ENCODE data around the gene BFSP1.

The BFSP1 gene

DNA sequence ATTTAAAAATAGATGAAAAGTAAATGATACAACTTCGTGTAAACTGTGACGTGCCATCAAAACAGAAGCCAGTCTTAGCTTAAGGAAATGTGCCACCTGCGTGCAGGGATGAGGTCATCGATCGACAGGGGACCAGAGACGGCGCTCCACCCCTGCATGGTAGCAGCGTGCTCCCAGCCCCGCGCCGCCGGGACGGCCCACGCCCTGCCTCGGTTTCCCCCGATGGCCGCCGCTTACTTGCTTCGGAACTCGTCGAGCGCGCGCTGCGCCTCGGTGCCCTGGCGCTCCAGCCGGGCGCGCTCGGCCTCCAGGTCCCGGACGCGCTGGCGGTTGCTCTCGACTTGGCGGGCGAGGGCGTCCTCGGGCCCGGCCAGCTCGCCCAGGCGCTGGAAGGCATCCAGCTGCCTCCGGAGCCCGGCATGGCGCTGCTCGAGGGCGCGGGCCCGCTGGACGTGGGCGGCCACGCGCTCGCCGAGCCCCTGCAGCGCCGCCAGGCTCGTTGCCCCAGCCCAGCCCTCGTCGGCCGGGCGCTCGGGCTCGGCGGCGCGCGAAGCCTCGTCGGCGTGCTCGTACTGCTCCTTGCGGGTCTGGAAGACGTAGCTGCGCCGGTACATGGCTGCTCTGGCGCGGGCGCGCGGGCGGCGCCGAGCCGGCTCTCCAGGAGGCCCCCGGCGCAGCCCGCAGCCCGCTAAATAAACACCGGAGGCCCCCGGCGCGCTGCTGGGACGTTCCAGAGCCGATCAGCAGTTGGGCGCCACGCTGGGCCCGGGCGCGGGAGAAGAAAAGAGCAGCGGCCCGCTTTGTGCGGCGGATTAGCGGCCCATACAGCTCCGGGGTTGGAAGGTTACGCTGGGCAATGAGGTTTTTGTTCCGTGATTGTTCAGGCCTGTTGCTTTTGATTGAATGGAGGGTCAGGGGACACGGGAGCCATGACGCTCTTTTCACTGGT is at the start of gene BFSP1:
TSS of gene BFSP1 (minus strand) at position 664 of the 949 bp plus-strand sequence. CDS start at position 614, 50 bp downstream.
- DNase-seq (ENCODE audit: low read depth), result peak; percentile 61

DNA sequence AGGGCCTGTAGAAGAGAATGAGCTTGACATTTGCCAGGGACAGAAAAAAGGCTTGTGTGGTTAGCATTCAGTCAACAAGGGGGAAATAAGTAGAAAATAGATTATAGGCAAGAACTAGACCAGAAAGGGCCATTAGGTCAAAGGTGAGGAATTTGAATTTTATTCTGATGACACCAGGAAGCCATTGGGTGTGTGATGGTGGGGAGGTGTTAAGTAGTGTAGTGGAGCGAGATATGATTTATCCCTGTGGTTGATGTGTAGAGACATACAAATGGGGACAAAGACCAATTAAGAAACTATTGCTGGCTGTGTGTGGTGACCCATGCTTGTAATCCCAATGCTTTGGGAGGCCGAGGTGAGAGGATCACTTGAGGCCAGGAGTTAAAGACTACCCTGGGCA is 49.7 kb upstream of the BFSP1 start:
- no peak for DNase-seq (ENCODE audit: low read depth)

DNA sequence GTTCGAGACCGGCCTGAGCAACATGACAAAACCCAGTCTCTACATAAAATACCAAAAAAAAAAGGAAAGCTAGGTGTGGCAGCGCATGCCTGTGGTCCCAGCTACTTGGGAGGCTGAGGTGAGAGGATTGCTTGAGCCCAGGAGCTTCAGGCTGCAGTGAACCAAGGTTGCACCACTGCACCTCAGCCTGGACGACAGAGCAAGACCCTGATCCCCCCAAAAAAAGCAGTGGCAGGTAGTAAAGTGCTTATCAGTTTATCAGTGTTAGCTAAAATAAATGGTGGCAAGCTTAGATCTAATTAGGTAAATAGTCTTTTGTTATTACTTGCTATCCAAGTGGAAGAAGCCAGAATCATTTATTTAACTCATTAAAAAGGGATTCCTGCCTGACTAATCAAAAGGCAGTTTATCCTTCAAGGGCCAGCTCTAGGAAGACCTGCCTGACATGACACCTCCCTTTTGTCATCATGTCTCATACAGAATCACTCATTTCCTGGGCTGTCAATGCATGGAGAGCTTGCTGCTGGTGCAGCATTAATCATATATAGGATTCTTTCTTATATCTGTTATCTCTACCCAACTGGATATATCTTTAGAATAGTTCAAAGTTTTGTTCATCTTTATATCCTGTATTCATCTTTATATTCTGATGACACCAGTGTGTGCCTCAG is 48.3 kb upstream of the BFSP1 start:
- DNase-seq (ENCODE audit: low read depth), result no peak

DNA sequence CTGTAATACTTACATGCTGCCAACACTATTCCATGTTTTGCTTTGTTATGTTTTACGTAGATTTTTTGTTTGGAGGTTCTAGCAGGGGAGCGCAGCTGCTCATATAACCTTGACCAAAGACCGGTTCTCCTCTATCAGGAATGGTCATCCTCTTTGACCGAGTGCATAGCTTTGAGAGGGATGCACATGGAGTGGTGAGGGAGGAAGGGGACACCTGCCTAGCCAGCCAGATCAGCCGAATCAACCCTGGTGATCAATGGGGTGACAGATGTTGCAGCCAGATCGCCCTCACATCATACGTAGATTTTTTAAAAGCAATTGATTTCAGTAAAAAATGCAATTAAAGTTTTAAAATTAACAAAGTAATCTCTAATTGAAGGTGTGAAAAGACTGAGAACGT is 45.0 kb upstream of the BFSP1 start:
- no peak for DNase-seq (ENCODE audit: low read depth)

DNA sequence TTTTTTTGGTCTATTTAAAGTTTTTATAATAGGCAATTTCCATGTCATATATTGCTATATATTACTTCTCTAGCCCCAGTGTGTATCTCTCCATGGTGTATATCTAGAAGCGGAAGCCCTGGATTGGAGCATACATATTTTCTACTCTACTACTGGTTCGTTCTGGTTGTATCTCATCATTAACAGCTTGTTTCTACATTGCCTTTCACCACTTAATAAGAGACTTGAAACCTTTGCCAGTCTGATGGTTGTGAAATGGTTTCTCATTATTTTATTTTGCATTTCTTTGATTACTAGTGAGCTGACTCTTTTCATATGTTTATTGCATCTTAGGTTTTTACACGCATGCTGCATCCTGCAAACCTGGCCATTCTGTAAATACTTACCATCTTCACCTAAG is 42.3 kb upstream of the BFSP1 start:
- no peak for DNase-seq (ENCODE audit: low read depth)

DNA sequence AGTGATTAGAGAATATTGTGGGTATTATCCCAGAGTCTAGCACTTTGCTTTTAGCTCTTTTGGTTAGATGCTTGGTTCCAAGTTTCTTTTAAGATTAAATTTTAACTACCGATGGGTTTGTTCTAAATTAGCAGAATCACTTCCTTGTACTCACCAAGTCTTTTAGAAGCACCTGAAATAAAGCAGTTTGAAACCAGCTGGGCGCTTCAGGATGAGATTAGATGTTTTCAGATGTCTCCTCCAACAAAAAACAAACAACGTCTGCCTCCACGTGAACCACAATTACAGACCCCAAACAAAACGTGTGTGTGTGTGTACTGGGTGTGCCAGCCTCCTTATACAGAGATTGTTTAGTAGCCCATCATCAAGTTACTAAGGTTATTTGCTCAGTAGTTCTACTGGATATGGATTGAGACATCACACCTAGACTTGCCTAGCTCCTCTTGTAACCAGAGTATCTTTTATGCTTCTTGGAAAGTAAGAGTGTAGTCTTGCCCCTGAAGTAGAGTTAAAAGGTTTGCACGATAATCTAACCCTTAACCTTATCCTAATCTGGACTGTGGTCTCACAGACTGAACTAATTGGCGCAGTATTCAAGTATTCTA is 41.0 kb upstream of the BFSP1 start:
- no peak for DNase-seq (ENCODE audit: low read depth)

DNA sequence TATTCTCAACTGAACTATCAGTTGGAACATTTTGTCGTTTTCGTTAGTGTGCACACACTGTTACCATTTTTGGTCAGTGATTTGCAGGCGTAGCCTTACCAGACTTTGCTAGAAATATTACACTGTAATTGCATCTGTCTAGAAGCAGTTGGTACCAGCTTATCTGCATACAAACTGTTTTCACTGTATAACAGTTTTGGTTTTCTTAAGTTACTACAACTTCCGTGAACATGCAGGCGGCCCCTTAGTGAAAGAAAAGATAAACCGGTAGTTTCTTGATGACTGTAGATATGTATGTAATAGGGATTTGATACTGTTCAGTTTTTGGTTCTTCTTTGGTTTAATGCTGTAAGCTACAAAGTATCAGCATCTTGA is 40.0 kb upstream of the BFSP1 start:
- DNase-seq (ENCODE audit: low read depth), result peak; percentile 31

DNA sequence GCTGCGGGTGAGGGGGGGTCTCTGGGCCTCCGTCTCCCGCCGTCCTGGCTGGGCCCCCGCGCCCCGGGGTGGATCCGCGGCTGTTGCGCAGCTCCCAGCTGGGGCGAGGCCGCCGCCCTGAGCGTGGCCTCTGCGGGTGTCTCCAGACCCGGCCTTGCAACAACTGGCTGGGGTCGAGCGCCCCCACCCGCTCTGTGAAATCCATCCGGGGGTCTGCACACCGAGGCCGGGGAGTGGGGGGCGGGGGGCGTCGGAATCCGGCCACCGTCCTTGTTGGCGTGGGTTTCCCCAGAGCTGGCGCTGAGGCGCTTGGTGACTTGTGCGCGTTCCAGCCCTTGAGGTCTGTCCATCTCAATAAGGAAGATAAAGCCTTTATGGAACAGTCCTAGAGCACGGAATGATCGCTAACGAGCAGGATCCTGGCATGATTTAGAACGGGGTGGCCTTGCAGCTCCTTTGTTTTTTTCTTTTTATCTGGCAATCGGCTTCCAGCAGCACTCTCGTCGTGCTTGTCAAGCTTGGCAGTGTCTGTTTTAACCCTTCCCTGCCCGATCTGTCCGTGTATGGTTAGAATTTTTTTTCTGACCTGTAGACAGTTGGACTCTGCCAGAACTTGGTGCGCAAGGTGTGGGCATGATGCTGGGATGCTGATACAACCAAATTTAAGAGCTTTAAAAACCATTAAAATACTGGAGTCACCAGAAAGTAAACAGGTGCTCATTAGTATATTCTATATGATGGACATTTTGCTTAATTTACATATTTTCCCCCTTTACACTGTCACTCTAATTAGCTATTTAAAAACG is 39.4 kb upstream of the BFSP1 start:
- DNase-seq (ENCODE audit: low read depth), result peak; percentile 37

DNA sequence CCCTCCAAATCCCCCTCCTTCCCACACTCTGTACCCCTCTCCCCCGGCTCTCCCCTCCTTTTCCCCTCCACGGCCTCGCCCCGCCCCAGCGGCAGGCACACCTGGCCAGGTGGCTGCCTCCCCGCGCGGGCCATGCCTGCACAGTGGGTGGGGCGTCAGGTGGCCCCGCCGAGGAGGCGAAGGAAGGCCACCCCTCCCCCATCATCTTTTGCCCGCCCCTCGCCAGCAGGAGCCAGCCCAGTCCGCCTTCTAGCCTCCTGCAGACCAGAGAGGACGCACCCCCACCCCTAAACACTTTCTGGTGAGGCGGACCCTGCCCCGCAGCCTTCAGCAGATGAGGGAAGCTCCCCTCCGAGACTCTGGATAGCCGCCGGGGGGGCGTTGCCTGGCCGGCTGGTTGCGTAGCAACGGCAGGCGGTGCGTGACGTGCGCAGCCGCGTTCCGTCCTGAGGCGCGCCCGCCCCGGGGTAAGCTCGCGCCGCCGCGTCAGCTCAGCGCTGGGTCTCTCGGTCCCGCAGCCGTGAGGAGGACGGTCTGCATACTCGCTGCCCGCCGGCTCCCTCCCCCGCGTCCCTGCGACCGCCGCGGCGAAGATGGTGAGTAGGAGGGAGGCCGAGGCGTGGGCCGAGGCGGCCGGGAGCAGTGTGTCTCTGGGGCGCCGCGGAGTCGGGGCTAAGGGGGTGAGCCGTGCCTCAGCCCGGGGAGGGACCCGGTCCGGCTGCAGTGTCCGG is 38.6 kb upstream of the BFSP1 start, which contains the start of gene DSTN:
TSS of gene DSTN (plus strand) at position 460 of the 731 bp plus-strand sequence. CDS start at position 594, 134 bp downstream.
- peak; percentile 90 for DNase-seq (ENCODE audit: low read depth)

DNA sequence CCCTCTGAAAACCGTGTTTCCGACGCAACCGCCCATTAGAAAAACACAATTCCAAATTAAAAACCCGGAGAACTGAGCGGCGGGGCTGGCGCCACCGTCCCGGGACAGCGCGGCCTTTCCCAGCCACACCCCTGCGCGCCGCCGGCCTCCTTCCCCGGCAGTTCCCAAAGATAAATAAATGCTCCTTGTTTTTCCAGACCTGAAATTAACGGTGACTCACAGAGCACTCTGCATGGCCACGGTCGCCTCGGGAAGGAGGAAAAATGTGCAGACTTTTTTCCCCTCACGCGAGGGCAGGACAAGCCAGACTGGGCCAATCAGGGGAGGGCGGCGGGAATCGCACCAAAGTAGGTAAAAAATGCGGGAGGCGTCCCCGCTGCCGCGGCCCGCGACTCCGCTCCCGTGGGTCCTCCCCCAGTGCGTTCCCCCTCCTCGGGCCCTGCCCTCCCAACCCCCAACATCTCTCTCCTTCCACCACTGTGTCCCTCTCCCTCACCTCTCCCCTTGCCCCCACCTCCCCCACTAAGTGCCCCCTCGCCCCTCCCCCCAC is 37.9 kb upstream of the BFSP1 start:
- DNase-seq (ENCODE audit: low read depth), result peak; percentile 97

DNA sequence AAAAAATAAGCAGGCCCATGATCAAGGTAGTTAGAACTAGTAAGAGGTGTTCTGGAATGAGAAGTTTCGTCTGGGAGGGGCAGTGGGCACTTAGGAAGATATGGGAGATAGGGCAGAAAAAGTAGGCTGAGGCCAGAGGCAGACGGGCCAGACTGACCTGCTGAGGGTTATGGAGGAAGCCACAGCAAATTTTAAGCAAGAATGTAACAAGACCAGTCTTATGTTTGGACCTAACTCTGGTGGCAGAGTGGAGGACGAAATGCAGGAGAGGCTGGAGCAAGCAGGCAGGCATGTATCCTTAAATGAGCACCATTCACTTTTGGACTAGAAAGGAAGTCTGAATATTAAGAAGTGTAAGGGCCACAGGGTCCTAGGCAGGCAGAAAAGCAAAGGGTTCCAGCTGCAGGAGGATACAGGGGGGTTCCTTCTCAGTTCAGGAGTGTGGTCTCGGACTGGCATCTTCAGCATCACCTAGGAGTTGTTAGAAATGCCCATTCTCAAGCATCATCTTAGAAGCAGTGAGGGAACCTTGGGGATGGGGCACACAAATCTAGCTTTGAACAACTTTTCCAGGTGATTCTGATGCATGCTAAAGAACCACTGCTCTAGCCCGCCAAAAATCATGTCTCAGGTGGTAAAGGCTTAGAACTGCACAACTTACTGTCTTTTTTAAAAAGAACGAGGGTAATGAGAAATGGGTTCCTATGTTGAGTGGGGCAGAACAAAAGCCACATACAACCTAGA is 37.0 kb upstream of the BFSP1 start:
- DNase-seq (ENCODE audit: low read depth), result no peak

DNA sequence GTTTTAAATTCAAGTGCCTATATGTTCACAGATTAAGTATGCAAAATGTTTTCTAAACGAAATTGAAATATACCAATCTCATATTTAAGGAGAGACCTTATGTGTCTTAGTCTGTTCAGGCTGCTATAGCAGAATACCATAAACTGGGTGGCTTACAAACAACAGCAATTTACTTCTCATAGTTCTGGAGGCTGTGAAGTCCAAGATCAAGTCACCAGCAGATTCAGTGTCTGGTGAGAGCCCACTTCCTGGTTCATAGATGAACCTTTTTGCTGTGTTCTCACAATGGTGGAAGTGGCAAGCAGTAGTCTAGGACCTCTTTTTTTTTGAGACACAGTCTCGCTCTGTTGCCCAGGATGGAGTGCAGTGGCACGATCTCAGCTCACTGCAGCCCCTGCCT is 35.2 kb upstream of the BFSP1 start:
- DNase-seq (ENCODE audit: low read depth), result no peak

DNA sequence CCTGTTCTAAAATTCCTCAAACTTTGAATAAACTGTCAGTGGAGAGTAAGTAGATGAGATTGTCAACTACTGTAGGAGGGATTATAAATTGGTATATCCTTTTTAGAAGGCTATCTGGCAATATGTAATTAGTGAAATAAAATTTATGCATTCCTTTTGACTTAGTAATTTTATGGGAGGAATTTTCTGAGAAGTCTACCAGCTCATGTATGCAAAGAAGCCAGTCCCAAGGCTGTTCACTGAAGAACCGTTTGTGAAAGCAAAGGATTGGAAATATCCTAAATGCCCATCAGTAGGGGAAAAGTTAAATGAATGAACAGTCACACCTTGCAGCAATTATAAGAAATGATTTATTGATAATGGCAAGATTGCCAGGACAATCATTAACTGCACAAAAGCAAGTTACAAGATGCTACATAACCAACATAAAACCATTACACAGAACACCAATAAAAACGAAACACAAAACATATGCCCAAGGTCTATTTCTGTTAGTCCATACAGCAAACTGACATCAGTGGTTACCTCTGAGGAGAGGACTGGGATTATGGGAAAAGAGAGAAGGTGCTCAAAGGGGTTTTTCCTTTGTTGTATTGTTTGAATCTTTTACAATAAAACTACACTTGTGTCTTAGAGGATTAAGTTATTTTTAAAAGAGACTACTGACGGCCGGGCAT is 34.1 kb upstream of the BFSP1 start:
- DNase-seq (ENCODE audit: low read depth), result peak; percentile 63

DNA sequence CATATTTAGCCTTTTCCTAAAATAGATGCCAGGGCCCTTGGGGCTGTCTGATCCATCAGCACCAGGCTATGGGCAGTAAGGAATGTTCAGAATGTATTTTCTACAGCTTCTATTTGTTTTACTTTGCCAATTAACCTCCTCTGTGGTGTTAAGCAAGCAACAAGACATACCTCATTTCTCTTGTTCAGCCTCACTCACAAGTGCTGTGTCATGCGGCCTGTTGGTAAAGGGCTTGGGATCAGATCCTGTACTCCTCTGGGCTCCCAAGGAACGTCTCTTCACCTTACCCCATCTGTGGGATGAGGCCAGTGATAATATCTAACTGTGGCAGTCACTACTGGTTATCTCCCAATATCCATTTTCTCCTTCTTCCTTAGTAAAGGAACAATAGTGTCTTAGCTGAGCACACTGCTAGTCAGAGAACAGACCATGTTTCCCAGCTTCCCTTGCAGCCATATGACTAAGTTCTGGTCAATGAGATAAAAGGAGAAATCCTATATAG is 31.7 kb upstream of the BFSP1 start:
- peak; percentile 95 for DNase-seq (ENCODE audit: low read depth)

DNA sequence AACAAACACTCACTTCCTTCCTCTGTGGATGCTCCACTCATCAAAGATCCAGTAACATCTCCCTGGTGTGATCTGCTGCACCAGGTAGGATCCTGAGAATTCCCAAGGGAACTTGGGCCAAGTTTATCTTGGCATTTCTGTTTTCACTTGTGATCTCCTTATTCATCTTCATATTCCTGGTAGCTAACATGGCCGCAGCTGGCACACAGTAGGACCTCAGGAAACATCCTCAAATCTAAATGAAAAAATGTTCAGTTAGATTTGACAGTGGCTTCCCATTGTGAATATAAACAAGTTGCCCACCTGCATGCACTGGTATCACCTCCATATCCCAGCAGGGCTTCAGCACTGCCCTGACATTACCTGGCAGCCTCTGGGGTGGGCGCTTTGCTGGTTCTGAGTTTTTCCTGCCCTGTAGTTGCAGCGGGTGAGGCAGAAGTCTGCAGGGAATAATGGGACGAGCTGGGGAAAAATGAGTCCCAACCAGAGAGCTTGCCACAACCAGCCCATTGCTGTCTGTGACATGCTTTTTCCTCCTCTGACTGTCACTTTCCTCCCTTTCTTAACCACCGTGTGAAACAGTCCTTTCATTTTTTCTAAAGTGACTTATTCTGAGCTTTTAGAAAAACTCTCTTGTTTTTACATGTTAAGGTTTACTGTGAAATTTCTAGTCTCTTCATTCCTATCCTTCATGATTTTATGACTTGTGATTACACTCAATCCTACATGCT is 29.3 kb upstream of the BFSP1 start:
- no peak for DNase-seq (ENCODE audit: low read depth)

DNA sequence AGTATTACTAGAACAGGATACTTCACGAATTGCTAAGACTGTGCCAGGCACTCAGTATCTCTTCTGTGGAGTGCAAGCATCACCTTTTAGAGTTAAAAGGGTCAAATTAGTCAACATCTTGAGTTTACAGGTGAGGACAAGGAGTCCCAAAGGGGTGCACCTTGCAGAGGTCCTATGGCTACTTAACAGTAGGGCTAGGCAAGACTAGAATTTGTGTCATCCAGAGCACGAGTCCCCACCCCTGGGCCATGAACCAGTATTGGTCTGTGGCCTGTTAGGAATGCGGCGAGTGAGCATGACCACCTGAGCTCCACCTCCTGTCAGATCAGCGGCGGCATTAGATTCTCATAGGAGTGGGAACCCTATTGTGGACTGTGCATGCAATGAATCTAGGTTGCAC is 28.2 kb upstream of the BFSP1 start:
- DNase-seq (ENCODE audit: low read depth), result no peak

DNA sequence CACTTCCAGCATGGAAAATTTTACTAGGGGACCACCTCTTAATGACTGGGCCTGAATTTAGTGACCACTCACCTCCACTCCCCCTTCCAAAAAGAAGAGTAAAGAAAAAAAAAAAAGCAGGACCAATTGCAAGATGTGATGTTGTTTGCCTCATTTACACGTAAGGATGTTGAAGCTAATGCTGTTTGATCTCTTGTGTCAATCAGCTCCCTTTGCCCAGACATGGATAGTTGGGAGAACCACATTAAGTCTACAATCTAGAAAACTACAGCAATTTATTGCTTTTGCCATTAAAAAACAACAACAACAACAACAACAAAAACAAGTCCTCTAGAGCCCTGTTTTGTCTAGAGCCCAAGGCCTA is 27.7 kb upstream of the BFSP1 start:
- no peak for DNase-seq (ENCODE audit: low read depth)

DNA sequence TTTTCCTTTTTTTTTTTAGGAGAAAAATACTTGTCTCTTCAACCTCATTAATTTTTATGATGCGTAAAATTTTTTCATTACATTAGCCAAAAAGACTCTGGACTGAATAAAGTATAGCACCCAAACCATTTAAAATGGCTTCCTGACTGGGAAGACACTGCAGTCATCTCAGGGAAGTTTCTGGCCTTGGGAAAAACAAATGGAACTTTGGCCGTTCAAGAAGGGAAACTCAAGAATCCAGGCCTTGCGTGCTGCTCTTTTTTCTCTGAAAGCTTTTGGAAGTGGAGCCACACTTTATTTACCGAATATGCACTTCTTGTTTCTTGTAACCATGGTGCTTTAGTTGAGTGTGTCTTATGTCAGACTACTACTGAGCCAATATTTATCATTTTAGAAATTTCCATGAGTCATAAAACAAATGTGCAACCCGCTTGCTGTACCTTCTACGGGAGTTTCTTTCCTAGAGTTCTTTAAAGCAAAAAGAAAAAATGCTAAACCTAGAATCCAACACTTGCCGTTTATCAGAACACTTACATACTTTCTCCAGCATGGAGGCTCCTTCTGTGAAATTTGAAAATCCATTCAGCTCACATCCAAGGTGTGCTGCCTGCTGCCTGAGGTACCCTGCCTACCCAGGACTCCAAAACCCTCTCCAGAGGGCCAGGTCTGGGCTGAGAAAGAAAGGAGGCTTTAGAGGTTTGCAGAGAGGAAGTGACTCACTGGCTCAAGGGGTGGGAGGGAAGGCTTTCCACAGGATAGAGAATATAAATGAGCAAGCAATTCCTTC is 27.2 kb upstream of the BFSP1 start:
- peak; percentile 94 for DNase-seq (ENCODE audit: low read depth)
